Suprapubic skin (tissue), 3 donors: ENCODE data around the gene GRK4.

Experiments used
- CTCF ChIP-seq, 2 donors: fragments of 200-600 bp in 1 of 2; fragments of 450-650 bp in 1 of 2; sonication (generic) in 1 of 2; IDR thresholded peaks; one replicate each; pipeline ENCODE4 v1.5.1; 2016 to 2019; ENCODE audit warnings: antibody characterized with exemption in 2 of 2, mild to moderate bottlenecking in 1 of 2, moderate library complexity in 1 of 2
- EP300 ChIP-seq: sonication (generic); formaldehyde crosslinking; IDR thresholded peaks from one replicate; pipeline ENCODE4 v1.6.1; 2017; ENCODE audit warnings: antibody characterized with exemption

- no peak for TF ChIP-seq CTCF (IDR thresholded peaks at IDR 0.05)
- TF ChIP-seq EP300: no peak
These were observed 32.3 kb downstream of the GRK4 start for GRCh38 chr4:2995546-2996265.
